Prostate gland (tissue), 2 donors: Measurements from ENCODE around the gene POU4F3.

Experiments used
- CTCF ChIP-seq, 4 experiments: fragments of 200-600 bp in 2 of 4; fragments of 450-650 bp in 2 of 4; sonication (generic) in 2 of 4; IDR thresholded peaks; 1 replicate in 3 of 4; 2 replicates in 1 of 4; pipeline ENCODE4 v1.5.1; 2016 to 2019; ENCODE audit warnings: antibody characterized with exemption in 4 of 4, mild to moderate bottlenecking in 2 of 4, moderate library complexity in 2 of 4
- POLR2A ChIP-seq: fragments of 450-650 bp; IDR thresholded peaks from one replicate; pipeline ENCODE4 v1.6.1; 2016; ENCODE audit warnings: antibody characterized with exemption, mild to moderate bottlenecking
- POLR2AphosphoS5 ChIP-seq: sonication (generic); formaldehyde crosslinking; IDR thresholded peaks from one replicate; pipeline ENCODE4 v1.6.1; 2017; ENCODE audit warnings: antibody characterized with exemption

GRCh38 chr5:146337928-146338327 lies 711 bp upstream of the POU4F3 start:
- TF ChIP-seq POLR2AphosphoS5 (no peak), CTCF (IDR thresholded peaks at IDR 0.05) (no peak), POLR2A (no peak)
